HG03342 (cell line): ENCODE results near the gene ZNF121.
"Not testable (repeated sequence)": the region's sequence is repeated elsewhere in the genome, so short reads cannot be mapped to it uniquely, and the experiment has no call there.

Experiments used
- ATAC-seq: cut with Tn5 transposase; IDR thresholded peaks from one replicate; pipeline ENCODE4 v1.9.1; 2021; ENCODE audit warnings: mild to moderate bottlenecking, moderate library complexity; ENCODE audit not compliant: unreplicated experiment

The ZNF121 gene

GRCh38 chr19:9584073-9584833 is at the start of gene ZNF121:
ZNF121 (minus strand) TSS chr19:9584504; CDS start chr19:9568097, 16,407 bp downstream.
- peak; percentile 88 for ATAC-seq

DNA sequence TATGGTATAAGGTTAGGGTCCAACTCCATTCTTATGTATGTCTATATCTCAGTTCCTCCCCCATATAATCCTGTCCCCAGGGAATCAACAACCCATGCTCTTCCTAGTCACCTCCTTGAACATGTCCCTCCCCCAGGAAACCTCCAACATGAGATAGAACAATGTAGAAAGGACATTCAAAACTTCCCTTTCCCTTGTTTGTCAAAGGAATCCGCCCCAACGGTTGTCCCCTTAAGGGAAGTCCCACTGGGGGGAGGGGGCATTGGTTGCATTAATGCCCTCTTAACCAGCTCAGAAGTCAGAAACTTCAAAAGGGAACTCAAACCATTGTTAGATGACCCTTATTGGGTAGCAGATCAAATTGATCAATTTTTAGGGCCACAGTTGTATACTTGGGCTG is 43.6 kb upstream of the ZNF121 start:
- ATAC-seq: no peak

- no peak for ATAC-seq
These were observed 38.2 kb upstream of the ZNF121 start for GRCh38 chr19:9622531-9622930.

DNA sequence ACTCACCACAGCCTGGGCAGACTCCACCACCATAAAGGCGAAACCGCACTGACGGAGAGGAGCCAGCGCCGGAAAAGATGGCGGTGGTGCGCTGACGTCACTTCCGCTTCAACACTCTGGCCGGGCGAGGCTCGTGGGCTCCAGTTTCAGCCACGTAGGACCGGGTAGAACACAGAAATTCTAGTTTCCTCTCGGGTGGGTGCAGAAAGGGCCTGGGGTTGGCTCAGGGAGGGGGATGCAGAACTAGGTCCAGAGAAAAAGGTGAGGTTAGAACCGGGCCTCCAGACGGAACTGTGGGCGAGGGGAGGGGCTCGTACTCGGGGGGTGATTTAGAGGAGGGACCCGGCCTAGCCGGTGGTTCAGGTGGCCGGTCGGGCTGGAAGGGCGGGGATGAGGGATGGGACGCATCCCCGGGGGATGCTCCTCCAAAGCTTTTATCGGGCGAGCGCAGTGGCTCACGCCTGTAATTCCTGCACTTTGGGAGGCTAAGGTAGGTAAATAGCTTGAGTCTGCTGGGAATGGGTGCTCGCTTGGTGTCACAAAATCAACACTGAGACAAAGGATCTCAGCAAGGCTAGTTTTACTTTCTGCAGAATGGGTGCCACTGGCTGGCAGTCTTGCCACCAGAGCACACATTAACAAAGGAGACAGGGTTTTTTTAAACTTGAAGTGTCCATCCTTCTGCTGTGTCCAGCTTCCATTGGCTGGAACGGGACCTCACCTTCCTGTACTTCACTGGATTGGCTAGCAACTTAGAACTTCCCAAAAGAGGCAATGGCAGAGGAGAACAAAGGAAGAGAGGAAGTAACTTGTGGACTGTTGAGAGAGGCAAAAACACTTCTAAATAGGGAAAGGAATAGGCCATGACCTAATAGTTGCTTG is 37.1 kb upstream of the ZNF121 start, which contains the start of gene ZNF561:
Gene ZNF561, minus strand, starts transcription at position 77 of the 882 bp plus-strand sequence. CDS start 1,776 bp downstream, outside the sequence.
- peak; percentile 71 for ATAC-seq

- no peak for ATAC-seq
These were observed 36.5 kb upstream of the ZNF121 start for GRCh38 chr19:9620842-9621155.

DNA sequence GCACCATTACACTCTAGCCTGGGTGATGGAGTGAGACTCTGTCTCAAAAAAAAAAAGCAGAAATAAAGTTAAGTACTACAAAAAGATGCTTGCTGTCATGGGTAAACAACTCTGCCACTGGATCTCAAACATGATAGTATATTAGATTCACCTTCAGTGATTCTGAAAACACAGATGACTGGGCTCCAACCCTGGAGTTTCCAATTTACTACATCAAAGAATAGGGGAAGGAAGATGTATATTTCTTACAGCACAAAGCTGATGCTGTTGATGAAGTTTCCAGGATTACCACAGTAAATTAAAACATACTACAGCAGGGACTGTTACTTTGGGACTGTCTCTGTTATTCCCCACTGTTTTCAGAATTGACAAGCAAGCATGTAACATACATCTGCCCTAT is 31.5 kb upstream of the ZNF121 start:
- no peak for ATAC-seq

- no peak for ATAC-seq
These were observed 26.3 kb upstream of the ZNF121 start for GRCh38 chr19:9610484-9611113.

GRCh38 chr19:9608912-9609311 is 24.6 kb upstream of the ZNF121 start:
- no peak for ATAC-seq

DNA sequence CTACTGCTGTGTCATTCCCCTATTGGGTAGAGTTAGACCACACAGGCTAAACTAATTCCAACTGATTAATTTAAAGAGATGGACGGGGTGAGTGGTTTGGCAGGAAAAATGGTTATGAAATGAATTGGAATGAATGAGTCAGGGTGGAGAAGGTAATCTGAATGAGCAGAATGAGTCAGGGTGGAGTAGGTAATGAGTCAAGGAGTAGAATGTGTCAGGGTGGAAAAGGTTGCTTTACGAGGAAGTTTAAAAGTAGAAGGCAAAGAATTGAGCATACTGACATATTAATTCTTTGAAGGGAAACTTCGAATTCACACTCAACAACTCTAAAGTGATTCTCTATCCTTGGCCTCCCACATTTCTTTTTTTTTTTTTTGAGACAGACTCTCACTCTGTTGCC is 12.7 kb upstream of the ZNF121 start:
- ATAC-seq: no peak

GRCh38 chr19:9586764-9587163 is 2.5 kb upstream of the ZNF121 start:
- ATAC-seq: no peak

DNA sequence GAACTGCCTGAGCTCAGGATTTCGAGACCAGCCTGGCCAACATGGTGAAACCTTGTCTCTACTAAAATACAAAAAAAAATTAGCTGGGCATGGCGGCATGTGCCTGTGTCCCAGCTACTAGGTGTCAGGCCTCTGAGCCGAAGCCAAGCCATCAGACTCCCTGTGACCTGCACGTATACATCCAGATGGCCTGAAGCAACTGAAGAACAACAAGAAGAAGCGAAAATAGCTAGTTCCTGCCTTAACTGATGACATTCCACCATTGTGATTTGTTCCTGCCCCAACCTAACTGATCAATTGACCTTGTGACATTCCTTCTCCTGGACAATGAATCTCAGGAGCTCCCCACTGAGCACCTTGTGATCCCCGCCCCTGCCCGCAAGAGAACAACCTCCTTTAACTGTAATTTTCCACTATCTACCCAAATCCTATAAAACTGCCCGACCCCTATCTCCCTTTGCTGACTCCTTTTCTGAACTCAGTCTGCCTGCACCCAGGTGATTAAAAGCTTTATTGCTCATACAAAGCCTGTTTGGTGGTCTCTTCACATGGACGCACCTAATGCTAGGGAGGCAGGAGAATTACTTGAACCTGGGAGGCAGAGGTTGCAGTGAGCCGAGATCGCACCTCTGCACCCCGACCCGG is 2.1 kb downstream of the ZNF121 start:
- not testable (repeated sequence) for ATAC-seq

DNA sequence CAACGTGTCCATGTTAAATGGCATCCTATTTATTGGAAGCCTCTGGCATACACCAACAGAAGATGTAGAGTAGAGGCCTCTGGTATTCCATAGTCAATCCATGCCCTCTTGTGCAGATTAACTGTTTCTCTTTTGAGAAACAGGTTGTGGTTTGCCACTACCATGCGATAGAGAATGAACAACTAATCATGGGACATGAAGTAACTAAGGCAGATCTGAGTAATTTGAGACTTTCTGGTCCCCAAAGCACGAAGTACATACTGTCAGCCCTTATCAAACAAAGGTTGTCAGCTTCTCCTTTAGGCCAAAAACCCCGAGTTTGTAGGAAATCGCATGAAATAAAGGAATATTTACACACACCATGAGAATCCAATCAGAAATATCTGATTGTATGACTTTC is 3.6 kb downstream of the ZNF121 start:
- ATAC-seq: no peak

GRCh38 chr19:9570255-9570654 is 14.0 kb downstream of the ZNF121 start:
- no peak for ATAC-seq

GRCh38 chr19:9566729-9567128 is 17.6 kb downstream of the ZNF121 start:
- no peak for ATAC-seq

GRCh38 chr19:9565900-9566705 is 18.2 kb downstream of the ZNF121 start:
- ATAC-seq: no peak

GRCh38 chr19:9552536-9553274 is 31.6 kb downstream of the ZNF121 start:
- ATAC-seq: no peak

- no peak for ATAC-seq
These were observed 36.4 kb downstream of the ZNF121 start for GRCh38 chr19:9547870-9548269.

DNA sequence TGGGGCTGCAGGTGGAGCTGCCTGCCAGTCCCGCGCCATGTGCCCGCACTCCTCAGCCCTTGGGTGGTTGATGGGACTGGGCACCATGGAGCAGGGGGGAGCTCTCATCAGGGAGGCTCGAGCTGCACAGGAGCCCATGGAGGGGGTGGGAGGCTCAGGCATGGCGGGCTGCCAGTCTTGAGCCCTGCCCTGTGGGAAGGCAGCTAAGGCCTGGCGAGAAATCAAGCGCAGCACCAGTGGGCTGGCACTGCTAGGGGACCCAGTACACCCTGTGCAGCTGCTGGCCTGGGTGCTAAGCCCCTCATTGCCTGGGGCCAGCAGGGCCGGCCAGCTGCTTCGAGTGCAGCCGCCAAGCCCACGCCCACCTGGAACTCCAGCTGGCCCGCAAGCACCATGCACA is 43.0 kb downstream of the ZNF121 start:
- ATAC-seq: not testable (repeated sequence)

GRCh38 chr19:9539921-9540320 is 44.4 kb downstream of the ZNF121 start:
- not testable (repeated sequence) for ATAC-seq

- not testable (repeated sequence) for ATAC-seq
These were observed 45.1 kb downstream of the ZNF121 start for GRCh38 chr19:9539201-9539600.
